Astrocyte (in vitro differentiated cells and primary cell): ENCODE data around the gene ZC3H12C. TPM values are rescaled to one million over a fixed set of nuclear protein-coding genes. Genes with fewer than 3 reads are reported as not detected.

Experiments used
- DNase-seq: peaks from one replicate; pipeline ENCODE4 v3.0.0-alpha.2; 2010; ENCODE audit warnings: low read depth
- FAIRE-seq: peaks from 2 replicates; lab custom pipeline; 2011; peaks lifted over from hg19 to GRCh38; lab: Jason Lieb, UNC
- H2AFZ ChIP-seq: 2 replicates; pipeline ENCODE4 v1.6.0; 2012; ENCODE audit warnings: low read depth, low read length, inconsistent platforms
- H3K27ac ChIP-seq: 2 replicates; pipeline ENCODE4 v1.5.1; 2011; ENCODE audit warnings: low read depth, low read length, inconsistent platforms
- H3K27me3 ChIP-seq: 2 replicates; pipeline ENCODE4 v1.6.0; 2011; ENCODE audit warnings: low read length, inconsistent platforms; ENCODE audit not compliant: insufficient read depth
- H3K36me3 ChIP-seq: 2 replicates; pipeline ENCODE4 v1.5.1; 2011; ENCODE audit warnings: low read length, inconsistent platforms; ENCODE audit not compliant: insufficient read depth
- H3K4me1 ChIP-seq: 2 replicates; pipeline ENCODE4 v1.5.1; 2011; ENCODE audit warnings: low read length, inconsistent platforms; ENCODE audit not compliant: insufficient read depth
- H3K4me2 ChIP-seq: 2 replicates; pipeline ENCODE4 v1.6.0; 2012; ENCODE audit warnings: low read length, inconsistent platforms
- H3K4me3 ChIP-seq: 2 replicates; pipeline ENCODE4 v1.5.1; 2011; ENCODE audit warnings: low read depth, mild to moderate bottlenecking, low read length, inconsistent platforms; ENCODE audit not compliant: insufficient read depth
- H3K79me2 ChIP-seq: 2 replicates; pipeline ENCODE4 v1.6.0; 2012; ENCODE audit warnings: mild to moderate bottlenecking, low read length, inconsistent platforms; ENCODE audit not compliant: insufficient read depth
- H3K9ac ChIP-seq: 2 replicates; pipeline ENCODE4 v1.6.0; 2012; ENCODE audit warnings: mild to moderate bottlenecking, low read length, inconsistent platforms
- H3K9me3 ChIP-seq: 2 replicates; pipeline ENCODE4 v1.5.1; 2012; ENCODE audit warnings: low read depth, mild to moderate bottlenecking, low read length, inconsistent platforms; ENCODE audit not compliant: insufficient read depth
- H4K20me1 ChIP-seq: 2 replicates; pipeline ENCODE4 v1.6.0; 2012; ENCODE audit warnings: low read length, inconsistent platforms; ENCODE audit not compliant: insufficient read depth
- H3K27ac Mint-ChIP-seq: one replicate; pipeline ENCODE4 v1.8.0; 2021; ENCODE audit warnings: mild to moderate bottlenecking, mixed read lengths; ENCODE audit not compliant: unreplicated experiment
- H3K27me3 Mint-ChIP-seq: one replicate; pipeline ENCODE4 v1.8.0; 2021; ENCODE audit warnings: low read depth, mixed read lengths; ENCODE audit not compliant: unreplicated experiment
- H3K36me3 Mint-ChIP-seq: one replicate; pipeline ENCODE4 v1.8.0; 2021; ENCODE audit warnings: low read depth, mixed read lengths; ENCODE audit not compliant: unreplicated experiment
- H3K4me1 Mint-ChIP-seq: one replicate; pipeline ENCODE4 v1.8.0; 2021; ENCODE audit warnings: low read depth, mixed read lengths; ENCODE audit not compliant: unreplicated experiment
- H3K4me3 Mint-ChIP-seq: one replicate; pipeline ENCODE4 v1.8.0; 2021; ENCODE audit warnings: mild to moderate bottlenecking, moderate library complexity, mixed read lengths; ENCODE audit not compliant: unreplicated experiment
- H3K9me3 Mint-ChIP-seq: one replicate; pipeline ENCODE4 v1.8.0; 2021; ENCODE audit warnings: mild to moderate bottlenecking, mixed read lengths; ENCODE audit not compliant: unreplicated experiment
- EZH2 ChIP-seq: IDR thresholded peaks from 2 replicates; pipeline ENCODE4 v1.6.1; 2012; ENCODE audit warnings: mild to moderate bottlenecking, low read length, inconsistent platforms; ENCODE audit not compliant: insufficient read depth
- total RNA-seq: library from RNA; stranded (reverse); gene quantifications from 2 replicates; pipeline ENCODE4 v1.2.1, GENCODE V29; 2021
- TF ChIP-seq, protein P1 (sequence below): IDR thresholded peaks from 2 replicates; pipeline ENCODE4 v1.5.1; 2011; ENCODE audit warnings: low read depth, mild to moderate bottlenecking, inconsistent platforms, low read length, moderate library complexity; ENCODE audit not compliant: insufficient read depth

Gene ZC3H12C
- total RNA-seq, 1 donor from 2014 or later, result 12.0 TPM

GRCh38 chr11:110168033-110168803 is 75.0 kb downstream of the ZC3H12C start:
- no peak overlapping the region for H2AFZ ChIP-seq
- Mint-ChIP-seq H3K27me3 (no peaks in the 10 kb centered on the region), H3K4me3 (no peak overlapping the region), H3K4me1 (peaks cover 2% of the 10 kb centered on the region), H3K27ac (no peak overlapping the region), H3K36me3 (peaks cover 11% of the 10 kb centered on the region), H3K9me3 (no peaks in the 10 kb centered on the region)
- no peak overlapping the region for H3K27ac ChIP-seq
- H3K4me2 ChIP-seq, result no peak overlapping the region
- no peaks in the 10 kb centered on the region for H3K4me1 ChIP-seq
- DNase-seq (no peak), FAIRE-seq (peak; percentile 5)
- H3K4me3 ChIP-seq, result no peak overlapping the region
- TF ChIP-seq, protein P1, sequence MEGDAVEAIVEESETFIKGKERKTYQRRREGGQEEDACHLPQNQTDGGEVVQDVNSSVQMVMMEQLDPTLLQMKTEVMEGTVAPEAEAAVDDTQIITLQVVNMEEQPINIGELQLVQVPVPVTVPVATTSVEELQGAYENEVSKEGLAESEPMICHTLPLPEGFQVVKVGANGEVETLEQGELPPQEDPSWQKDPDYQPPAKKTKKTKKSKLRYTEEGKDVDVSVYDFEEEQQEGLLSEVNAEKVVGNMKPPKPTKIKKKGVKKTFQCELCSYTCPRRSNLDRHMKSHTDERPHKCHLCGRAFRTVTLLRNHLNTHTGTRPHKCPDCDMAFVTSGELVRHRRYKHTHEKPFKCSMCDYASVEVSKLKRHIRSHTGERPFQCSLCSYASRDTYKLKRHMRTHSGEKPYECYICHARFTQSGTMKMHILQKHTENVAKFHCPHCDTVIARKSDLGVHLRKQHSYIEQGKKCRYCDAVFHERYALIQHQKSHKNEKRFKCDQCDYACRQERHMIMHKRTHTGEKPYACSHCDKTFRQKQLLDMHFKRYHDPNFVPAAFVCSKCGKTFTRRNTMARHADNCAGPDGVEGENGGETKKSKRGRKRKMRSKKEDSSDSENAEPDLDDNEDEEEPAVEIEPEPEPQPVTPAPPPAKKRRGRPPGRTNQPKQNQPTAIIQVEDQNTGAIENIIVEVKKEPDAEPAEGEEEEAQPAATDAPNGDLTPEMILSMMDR, result no peak
- H3K27me3 ChIP-seq, result no peaks in the 10 kb centered on the region
- H3K79me2 ChIP-seq, result no peaks in the 10 kb centered on the region
- H3K36me3 ChIP-seq, result peaks cover 12% of the 10 kb centered on the region
- H3K9ac ChIP-seq, result no peak overlapping the region
- no peaks in the 10 kb centered on the region for H4K20me1 ChIP-seq
- no peaks in the 10 kb centered on the region for H3K9me3 ChIP-seq

DNA sequence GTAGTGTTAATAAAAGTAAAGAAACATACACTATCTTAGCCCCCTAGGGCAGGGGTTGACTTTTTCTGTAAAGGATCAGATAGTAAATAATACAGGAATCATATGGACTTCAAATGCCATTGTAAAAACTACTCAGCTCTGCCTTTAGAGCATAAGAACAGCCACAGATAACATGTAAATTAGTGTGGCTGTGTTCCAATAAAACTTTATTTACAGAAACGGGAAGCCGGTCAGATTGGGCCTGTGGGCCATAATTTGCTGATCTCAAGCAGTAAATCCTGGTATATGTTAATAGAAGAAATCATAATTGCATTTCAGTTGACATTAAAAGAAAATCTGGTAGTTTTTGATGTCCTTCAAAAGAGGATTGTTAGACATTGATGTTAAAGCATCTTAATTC is 76.5 kb downstream of the ZC3H12C start:
- Histone ChIP-seq H3K27ac (no peak overlapping the region), H3K36me3 (peaks cover 7% of the 10 kb centered on the region), H3K27me3 (no peaks in the 10 kb centered on the region), H3K4me3 (no peak overlapping the region), H3K79me2 (no peaks in the 10 kb centered on the region), H4K20me1 (no peaks in the 10 kb centered on the region), H3K9ac (no peak overlapping the region), H2AFZ (no peak overlapping the region), H3K4me1 (peaks cover 10% of the 10 kb centered on the region), H3K9me3 (no peaks in the 10 kb centered on the region), H3K4me2 (no peak overlapping the region)
- no peak for FAIRE-seq
- H3K27me3 Mint-ChIP-seq, result no peaks in the 10 kb centered on the region
- H3K9me3 Mint-ChIP-seq, result no peaks in the 10 kb centered on the region
- H3K4me3 Mint-ChIP-seq, result no peak overlapping the region
- DNase-seq, result no peak
- H3K4me1 Mint-ChIP-seq, result peaks cover 12% of the 10 kb centered on the region
- TF ChIP-seq, protein P1, result no peak
- no peak for TF ChIP-seq EZH2
- peaks cover 7% of the 10 kb centered on the region for H3K36me3 Mint-ChIP-seq
- H3K27ac Mint-ChIP-seq, result no peak overlapping the region

DNA sequence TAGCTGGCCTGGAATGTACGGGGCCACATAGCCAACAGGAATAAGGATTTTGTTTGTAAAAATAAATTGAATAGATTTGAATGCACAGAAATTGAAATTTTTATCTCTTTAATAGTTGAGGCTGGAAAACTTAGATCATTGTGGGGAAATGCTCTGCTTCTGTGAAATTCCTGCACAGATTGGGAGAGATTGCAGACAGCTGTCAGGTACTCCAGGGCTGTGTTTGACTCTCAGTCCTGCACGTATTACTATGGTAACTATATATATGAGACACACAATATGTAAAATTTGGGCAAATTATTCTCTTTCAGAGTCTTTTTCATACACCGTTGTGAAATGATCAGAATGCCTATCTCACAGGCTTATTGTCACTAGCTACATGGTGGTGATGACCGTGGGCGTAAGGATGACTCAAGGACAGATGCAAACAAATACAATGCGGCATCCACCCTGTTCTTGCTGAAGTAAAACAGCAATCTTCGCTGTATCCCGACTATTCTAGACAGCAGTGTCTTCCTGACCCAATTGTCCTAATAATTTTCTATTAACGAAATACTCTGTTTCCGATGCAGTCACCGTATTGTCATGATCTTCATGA is 79.4 kb downstream of the ZC3H12C start:
- H3K36me3 ChIP-seq, result no peaks in the 10 kb centered on the region
- H4K20me1 ChIP-seq, result no peaks in the 10 kb centered on the region
- no peaks in the 10 kb centered on the region for H3K9me3 ChIP-seq
- Mint-ChIP-seq H3K27ac (no peak overlapping the region), H3K27me3 (peaks cover under 1% of the 10 kb centered on the region), H3K4me3 (no peak overlapping the region), H3K36me3 (no peaks in the 10 kb centered on the region), H3K9me3 (no peaks in the 10 kb centered on the region), H3K4me1 (peaks cover 19% of the 10 kb centered on the region)
- FAIRE-seq (no peak), DNase-seq (no peak)
- no peak for TF ChIP-seq EZH2
- TF ChIP-seq, protein P1, result no peak
- H3K27ac ChIP-seq, result no peak overlapping the region
- H3K4me3 ChIP-seq, result no peak overlapping the region
- peaks cover 14% of the 10 kb centered on the region for H3K4me1 ChIP-seq
- no peak overlapping the region for H3K9ac ChIP-seq
- no peaks in the 10 kb centered on the region for H3K27me3 ChIP-seq
- no peaks in the 10 kb centered on the region for H3K79me2 ChIP-seq
- H3K4me2 ChIP-seq, result no peak overlapping the region
- no peak overlapping the region for H2AFZ ChIP-seq
